SK-N-SH treated with all-trans-retinoic acid at 6 μM for 48 hours (cell line): ENCODE measurements around the gene SPATS2L.
A peak's percentile ranks its signal among the peaks of the same experiment; 100 is the strongest.

ENCODE experiments used
- ATAC-seq: fragments of 200-7000 bp; cut with Tn5 transposase; 3 replicates; pipeline ENCODE4 v1.9.1; 2020; ENCODE audit warnings: mild to moderate bottlenecking, moderate library complexity
- ARNTL ChIP-seq: fragments of 450-650 bp; formaldehyde crosslinking; IDR thresholded peaks from 2 replicates; pipeline ENCODE4 v1.5.0; 2020; ENCODE audit warnings: low read depth, mild to moderate bottlenecking, moderate library complexity, borderline replicate concordance
- BACH2 ChIP-seq: fragments of 250-450 bp; sonication (Bioruptor Pico); IDR thresholded peaks from 2 replicates; pipeline ENCODE4 v1.9.0; 2021; ENCODE audit warnings: mild to moderate bottlenecking, borderline replicate concordance
- CREB5 ChIP-seq: fragments of 250-450 bp; sonication (Bioruptor Pico); IDR thresholded peaks from 2 replicates; pipeline ENCODE4 v1.5.1; 2020; ENCODE audit warnings: low read depth, mild to moderate bottlenecking, moderate library complexity
- CSDC2 ChIP-seq: fragments of 250-450 bp; sonication (Bioruptor Pico); IDR thresholded peaks from 2 replicates; pipeline ENCODE4 v1.5.0; 2020; ENCODE audit warnings: mild to moderate bottlenecking, moderate library complexity
- CSRNP3 ChIP-seq: fragments of 250-450 bp; sonication (Bioruptor Pico); IDR thresholded peaks from 2 replicates; pipeline ENCODE4 v1.5.1; 2021; ENCODE audit warnings: mild to moderate bottlenecking, moderate library complexity
- GLIS3 ChIP-seq: fragments of 250-450 bp; sonication (Bioruptor Pico); IDR thresholded peaks from 2 replicates; pipeline ENCODE4 v1.5.0; 2020; ENCODE audit warnings: mild to moderate bottlenecking, moderate library complexity
- ISL1 ChIP-seq: fragments of 250-450 bp; sonication (Bioruptor Pico); IDR thresholded peaks from 2 replicates; pipeline ENCODE4 v2.1.2; 2022; ENCODE audit warnings: mild to moderate bottlenecking, moderate library complexity
- OSR1 ChIP-seq: fragments of 250-450 bp; sonication (Bioruptor Pico); IDR thresholded peaks from 2 replicates; pipeline ENCODE4 v1.8.0; 2022; ENCODE audit warnings: moderate library complexity, mild to moderate bottlenecking, inconsistent platforms
- PATZ1 ChIP-seq: fragments of 250-450 bp; sonication (Bioruptor Pico); IDR thresholded peaks from 2 replicates; pipeline ENCODE4 v1.8.0; 2020; ENCODE audit warnings: mild to moderate bottlenecking, moderate library complexity, borderline replicate concordance
- POU6F1 ChIP-seq: fragments of 250-450 bp; sonication (Bioruptor Pico); IDR thresholded peaks from 2 replicates; pipeline ENCODE4 v1.8.0; 2021; ENCODE audit warnings: low read depth, mild to moderate bottlenecking, moderate library complexity, borderline replicate concordance
- RARB ChIP-seq: fragments of 250-450 bp; sonication (Bioruptor Pico); IDR thresholded peaks from 2 replicates; pipeline ENCODE4 v1.8.0; 2021; ENCODE audit warnings: mild to moderate bottlenecking, moderate library complexity
- SNAI2 ChIP-seq: fragments of 250-450 bp; sonication (Bioruptor Pico); IDR thresholded peaks from 2 replicates; pipeline ENCODE4 v1.5.0; 2020; ENCODE audit warnings: mild to moderate bottlenecking, moderate library complexity
- TCF4 ChIP-seq: fragments of 250-450 bp; sonication (Bioruptor Pico); IDR thresholded peaks from 2 replicates; pipeline ENCODE4 v1.8.0; 2021; ENCODE audit warnings: mild to moderate bottlenecking, moderate library complexity, borderline replicate concordance
- TOX ChIP-seq: fragments of 250-450 bp; sonication (Bioruptor Pico); IDR thresholded peaks from 2 replicates; pipeline ENCODE4 v1.8.0; 2021; ENCODE audit warnings: mild to moderate bottlenecking, moderate library complexity, borderline replicate concordance
- TSHZ2 ChIP-seq: fragments of 250-450 bp; sonication (Bioruptor Pico); IDR thresholded peaks from 2 replicates; pipeline ENCODE4 v1.5.0; 2020; ENCODE audit warnings: mild to moderate bottlenecking, moderate library complexity
- ZC3H10 ChIP-seq: fragments of 250-450 bp; sonication (Bioruptor Pico); IDR thresholded peaks from 2 replicates; pipeline ENCODE4 v1.5.1; 2021; ENCODE audit warnings: mild to moderate bottlenecking, moderate library complexity
- ZFP3 ChIP-seq: fragments of 250-450 bp; sonication (Bioruptor Pico); IDR thresholded peaks from 2 replicates; pipeline ENCODE4 v1.5.0; 2020; ENCODE audit warnings: mild to moderate bottlenecking, moderate library complexity
- ZFP30 ChIP-seq: fragments of 450-650 bp; formaldehyde crosslinking; IDR thresholded peaks from 2 replicates; pipeline ENCODE4 v1.5.0; 2022; ENCODE audit warnings: mild to moderate bottlenecking, moderate library complexity
- ZNF565 ChIP-seq: fragments of 450-650 bp; formaldehyde crosslinking; conservative IDR thresholded peaks from 2 replicates; pipeline ENCODE4 v1.5.0; 2020; ENCODE audit warnings: low read depth, mild to moderate bottlenecking, moderate library complexity
- ZNF70 ChIP-seq: fragments of 450-650 bp; formaldehyde crosslinking; IDR thresholded peaks from 2 replicates; pipeline ENCODE4 v1.5.0; 2020; ENCODE audit warnings: mild to moderate bottlenecking, moderate library complexity
- ZNF8 ChIP-seq: fragments of 450-650 bp; formaldehyde crosslinking; IDR thresholded peaks from 2 replicates; pipeline ENCODE4 v1.5.0; 2020; ENCODE audit warnings: mild to moderate bottlenecking, moderate library complexity

SPATS2L gene

GRCh38 chr2:200442471-200442870 lies 136.0 kb downstream of the SPATS2L start:
- ATAC-seq, result peak; percentile 97
- TF ChIP-seq ZC3H10 (CRISPR knock-in tag) (0 out of 2 replicates have a peak, but pooled peaks have one; percentile 26), TCF4 (CRISPR knock-in tag) (no peak), ISL1 (CRISPR knock-in tag) (no peak), CSDC2 (CRISPR knock-in tag) (no peak)

- TF ChIP-seq ISL1 (CRISPR knock-in tag) (no peak), BACH2 (CRISPR knock-in tag) (no peak), PATZ1 (CRISPR knock-in tag) (no peak), ZNF8 (CRISPR knock-in tag) (no peak), OSR1 (CRISPR knock-in tag) (no peak), ZFP3 (CRISPR knock-in tag) (no peak), TCF4 (CRISPR knock-in tag) (no peak), TSHZ2 (CRISPR knock-in tag) (no peak), CREB5 (no peak), RARB (CRISPR knock-in tag) (no peak), SNAI2 (no peak), CSRNP3 (CRISPR knock-in tag) (no peak)
- ATAC-seq, result no peak
Observed at GRCh38 chr2:200443376-200443775, 136.9 kb downstream of the SPATS2L start.

- ATAC-seq, result no peak
- TF ChIP-seq ARNTL, result no peak
- TF ChIP-seq CSDC2 (CRISPR knock-in tag), result no peak
Observed at GRCh38 chr2:200443916-200444315, 137.4 kb downstream of the SPATS2L start.

- no peak for ATAC-seq
- TF ChIP-seq ZC3H10 (CRISPR knock-in tag) (no peak), ZNF70 (CRISPR knock-in tag) (no peak), ISL1 (CRISPR knock-in tag) (no peak), TCF4 (CRISPR knock-in tag) (no peak), ARNTL (no peak), ZFP3 (CRISPR knock-in tag) (no peak), TOX (CRISPR knock-in tag) (no peak), CSDC2 (CRISPR knock-in tag) (no peak), GLIS3 (CRISPR knock-in tag) (no peak), RARB (CRISPR knock-in tag) (no peak), ZNF8 (CRISPR knock-in tag) (no peak), POU6F1 (CRISPR knock-in tag) (no peak), TSHZ2 (CRISPR knock-in tag) (no peak), OSR1 (CRISPR knock-in tag) (no peak), ZFP30 (CRISPR knock-in tag) (no peak), ZNF565 (no peak)
Observed at GRCh38 chr2:200444530-200444929, 138.0 kb downstream of the SPATS2L start.
